CD4-positive, alpha-beta T cell treated with Interleukin-12 subunit alpha and Interleukin-12 subunit beta, for 1 hour (primary cell): ENCODE data around the gene RPP25L.

ENCODE experiments used
- DNase-seq: peaks from one replicate; pipeline ENCODE4 v3.0.0-alpha.2; 2020

Gene RPP25L

GRCh38 chr9:34565856-34566255, 46.0 kb downstream of the RPP25L start:
- DNase-seq, result no peak

GRCh38 chr9:34564617-34565016, 47.3 kb downstream of the RPP25L start:
- no peak for DNase-seq

GRCh38 chr9:34563262-34563661, 48.6 kb downstream of the RPP25L start:
- DNase-seq, result no peak

GRCh38 chr9:34562135-34562745, 49.7 kb downstream of the RPP25L start:
- no peak for DNase-seq

- no peak for DNase-seq
These were observed 51.2 kb downstream of the RPP25L start for GRCh38 chr9:34560599-34561214.
